Fibroblast of skin of right quadriceps (primary cell): ENCODE results near the gene SLC2A4RG.

ENCODE experiments used
- DNase-seq: peaks from one replicate; pipeline ENCODE4 v3.0.0-alpha.2; 2013

SLC2A4RG gene

DNA sequence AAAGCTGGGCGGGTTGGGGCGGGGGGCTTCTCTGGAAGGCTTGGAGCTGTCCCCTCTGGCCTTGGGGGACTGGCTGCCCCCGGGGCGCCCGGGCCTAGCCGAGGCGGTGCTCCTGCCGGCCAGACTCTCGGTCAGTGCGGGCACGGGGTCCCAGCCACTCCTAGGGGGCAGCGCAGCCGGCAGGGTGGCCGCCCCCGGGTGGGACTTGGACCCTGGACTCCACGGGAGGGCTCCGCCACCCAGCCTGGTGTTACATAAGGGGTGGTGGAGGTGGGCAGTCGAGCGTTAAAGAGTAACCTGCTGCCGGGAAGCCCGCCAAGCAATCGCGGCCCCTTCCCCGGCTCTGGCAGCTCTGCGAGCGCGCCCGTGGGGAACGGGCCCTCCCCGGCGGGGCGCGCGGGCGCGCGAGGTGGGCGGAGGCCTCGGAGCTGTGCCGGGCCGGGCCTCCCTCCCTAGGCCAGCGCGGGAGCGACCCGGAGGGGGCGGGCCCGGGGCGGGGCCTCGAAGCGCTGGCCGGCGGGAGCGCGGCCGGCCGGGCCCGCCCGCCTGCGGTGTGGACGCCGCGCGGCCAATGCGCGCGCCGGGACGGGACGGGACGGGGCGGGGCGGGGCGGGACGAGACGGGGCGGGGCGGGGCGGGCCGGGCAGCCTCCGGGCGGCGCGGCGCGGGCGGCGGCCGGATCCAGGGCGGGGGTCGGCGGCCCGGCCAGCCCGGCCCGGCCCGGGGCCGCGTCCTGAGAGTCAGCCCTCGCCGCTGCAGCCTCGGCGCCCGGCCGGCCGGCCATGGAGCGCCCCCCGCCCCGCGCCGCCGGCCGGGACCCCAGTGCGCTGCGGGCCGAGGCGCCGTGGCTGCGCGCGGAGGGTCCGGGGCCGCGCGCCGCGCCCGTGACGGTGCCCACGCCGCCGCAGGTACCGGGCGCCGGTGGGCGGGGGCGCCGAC lies at the start of gene SLC2A4RG:
TSS of gene SLC2A4RG (plus strand) at position 647 of the 940 bp plus-strand sequence. CDS start at position 784, 137 bp downstream.
- peak; percentile 72 for DNase-seq

GRCh38 chr20:63690003-63690897 lies 49.3 kb upstream of the SLC2A4RG start:
- DNase-seq: no peak

- DNase-seq: no peak
Measured at GRCh38 chr20:63690898-63691710, 48.5 kb upstream of the SLC2A4RG start.

GRCh38 chr20:63691711-63692435 lies 47.7 kb upstream of the SLC2A4RG start:
- DNase-seq: no peak

DNA sequence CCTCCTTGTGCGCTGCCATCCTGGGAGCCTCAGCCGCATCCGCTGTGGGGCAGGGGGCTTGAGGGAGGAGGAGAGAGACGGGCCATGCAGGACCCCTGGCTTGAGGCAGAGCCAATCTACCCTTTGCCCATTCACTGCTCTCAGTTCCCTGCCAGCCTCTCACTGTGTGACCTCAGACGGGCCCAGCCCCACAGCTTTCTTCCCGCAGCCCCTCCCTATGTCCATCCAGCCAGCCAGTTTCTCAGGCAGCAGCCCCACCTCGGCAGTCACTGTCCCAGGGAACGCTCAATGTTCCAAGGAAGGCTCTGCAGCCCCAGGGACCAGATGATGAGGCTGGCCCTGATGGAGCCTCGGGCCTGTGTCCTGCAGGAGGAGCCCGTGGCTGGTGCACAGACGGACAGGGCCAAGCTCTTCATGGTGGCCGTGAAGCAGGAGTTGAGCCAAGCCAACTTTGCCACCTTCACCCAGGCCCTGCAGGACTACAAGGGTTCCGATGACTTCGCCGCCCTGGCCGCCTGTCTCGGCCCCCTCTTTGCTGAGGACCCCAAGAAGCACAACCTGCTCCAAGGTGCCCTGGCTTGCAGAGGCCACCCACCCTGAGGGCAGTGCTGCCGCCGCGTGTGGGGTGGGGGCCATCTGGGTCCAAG lies 47.0 kb upstream of the SLC2A4RG start:
- no peak for DNase-seq

GRCh38 chr20:63693083-63693732 lies 46.4 kb upstream of the SLC2A4RG start:
- no peak for DNase-seq

DNA sequence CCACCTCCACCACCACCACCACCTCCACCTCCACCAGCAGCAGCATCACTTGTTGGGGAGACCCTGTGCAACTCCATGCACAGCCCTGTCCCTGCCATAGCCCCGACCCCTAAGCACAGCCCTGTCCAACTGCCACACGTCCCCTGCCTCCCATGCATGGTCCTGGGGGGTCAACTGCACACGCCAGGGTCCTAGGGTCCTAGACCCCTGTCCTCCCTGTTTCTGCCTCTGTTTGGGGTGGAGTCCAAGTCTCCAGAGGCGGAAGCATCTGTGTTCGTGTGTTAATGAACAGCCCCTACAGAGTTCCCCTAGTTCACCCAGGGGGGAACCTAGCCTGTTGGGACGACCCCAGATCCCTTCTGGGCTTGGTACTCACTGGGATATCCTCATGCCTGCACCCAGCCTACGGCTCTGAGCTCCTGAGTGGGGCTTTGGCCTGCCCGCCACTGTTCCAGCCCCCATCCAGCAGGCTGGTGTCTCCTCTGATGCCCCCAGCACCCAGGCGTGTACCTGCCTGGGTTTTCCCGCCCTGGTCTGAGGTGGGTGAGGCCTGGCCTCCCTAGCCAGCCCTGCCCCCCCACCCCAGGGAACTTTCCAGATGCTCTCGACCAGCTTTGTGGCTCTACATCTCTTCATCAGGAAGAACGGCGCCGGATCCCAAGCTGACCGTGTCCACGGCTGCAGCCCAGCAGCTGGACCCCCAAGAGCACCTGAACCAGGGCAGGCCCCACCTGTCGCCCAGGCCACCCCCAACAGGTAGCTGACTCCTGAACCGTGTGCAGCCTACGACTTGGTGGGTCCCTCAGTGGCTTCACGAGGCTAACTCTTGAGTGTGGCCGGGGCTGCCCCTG lies 45.6 kb upstream of the SLC2A4RG start:
- DNase-seq: no peak

DNA sequence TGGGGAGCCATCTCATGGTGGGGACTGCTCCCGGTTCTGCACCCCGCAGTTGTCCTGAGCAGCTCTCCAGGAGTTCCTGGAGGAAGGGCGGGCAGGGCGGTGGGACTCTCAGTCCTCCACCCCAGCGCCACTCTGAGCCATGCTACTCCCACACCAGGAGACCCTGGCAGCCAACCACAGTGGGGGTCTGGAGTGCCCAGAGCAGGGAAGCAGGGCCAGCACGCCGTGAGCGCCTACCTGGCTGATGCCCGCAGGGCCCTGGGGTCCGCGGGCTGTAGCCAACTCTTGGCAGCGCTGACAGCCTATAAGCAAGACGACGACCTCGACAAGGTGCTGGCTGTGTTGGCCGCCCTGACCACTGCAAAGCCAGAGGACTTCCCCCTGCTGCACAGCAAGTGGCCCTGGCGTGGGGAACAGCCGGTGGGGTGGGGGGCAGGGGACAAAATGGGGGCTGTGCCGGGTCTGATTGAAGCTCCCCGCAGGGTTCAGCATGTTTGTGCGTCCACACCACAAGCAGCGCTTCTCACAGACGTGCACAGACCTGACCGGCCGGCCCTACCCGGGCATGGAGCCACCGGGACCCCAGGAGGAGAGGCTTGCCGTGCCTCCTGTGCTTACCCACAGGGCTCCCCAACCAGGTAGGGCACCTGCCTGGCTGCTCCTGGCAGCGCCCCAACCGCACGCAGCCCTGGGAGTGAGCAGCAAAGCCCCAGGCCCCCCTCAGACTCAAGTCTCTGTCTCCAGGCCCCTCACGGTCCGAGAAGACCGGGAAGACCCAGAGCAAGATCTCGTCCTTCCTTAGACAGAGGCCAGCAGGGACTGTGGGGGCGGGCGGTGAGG lies 44.8 kb upstream of the SLC2A4RG start:
- DNase-seq: no peak

- DNase-seq: no peak
Measured at GRCh38 chr20:63695424-63696305, 43.9 kb upstream of the SLC2A4RG start.

- peak; percentile 28 for DNase-seq
Measured at GRCh38 chr20:63696306-63696627, 43.3 kb upstream of the SLC2A4RG start.

DNA sequence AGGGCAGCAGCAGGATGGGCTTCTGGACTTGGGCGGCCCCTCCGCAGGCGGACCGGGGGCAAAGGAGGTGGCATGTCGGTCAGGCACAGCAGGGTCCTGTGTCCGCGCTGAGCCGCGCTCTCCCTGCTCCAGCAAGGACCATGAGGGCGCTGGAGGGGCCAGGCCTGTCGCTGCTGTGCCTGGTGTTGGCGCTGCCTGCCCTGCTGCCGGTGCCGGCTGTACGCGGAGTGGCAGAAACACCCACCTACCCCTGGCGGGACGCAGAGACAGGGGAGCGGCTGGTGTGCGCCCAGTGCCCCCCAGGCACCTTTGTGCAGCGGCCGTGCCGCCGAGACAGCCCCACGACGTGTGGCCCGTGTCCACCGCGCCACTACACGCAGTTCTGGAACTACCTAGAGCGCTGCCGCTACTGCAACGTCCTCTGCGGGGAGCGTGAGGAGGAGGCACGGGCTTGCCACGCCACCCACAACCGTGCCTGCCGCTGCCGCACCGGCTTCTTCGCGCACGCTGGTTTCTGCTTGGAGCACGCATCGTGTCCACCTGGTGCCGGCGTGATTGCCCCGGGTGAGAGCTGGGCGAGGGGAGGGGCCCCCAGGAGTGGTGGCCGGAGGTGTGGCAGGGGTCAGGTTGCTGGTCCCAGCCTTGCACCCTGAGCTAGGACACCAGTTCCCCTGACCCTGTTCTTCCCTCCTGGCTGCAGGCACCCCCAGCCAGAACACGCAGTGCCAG lies 42.8 kb upstream of the SLC2A4RG start, which contains the start of gene TNFRSF6B:
TSS of gene TNFRSF6B (plus strand) at position 25 of the 729 bp plus-strand sequence. CDS start at position 141, 116 bp downstream.
- no peak for DNase-seq

DNA sequence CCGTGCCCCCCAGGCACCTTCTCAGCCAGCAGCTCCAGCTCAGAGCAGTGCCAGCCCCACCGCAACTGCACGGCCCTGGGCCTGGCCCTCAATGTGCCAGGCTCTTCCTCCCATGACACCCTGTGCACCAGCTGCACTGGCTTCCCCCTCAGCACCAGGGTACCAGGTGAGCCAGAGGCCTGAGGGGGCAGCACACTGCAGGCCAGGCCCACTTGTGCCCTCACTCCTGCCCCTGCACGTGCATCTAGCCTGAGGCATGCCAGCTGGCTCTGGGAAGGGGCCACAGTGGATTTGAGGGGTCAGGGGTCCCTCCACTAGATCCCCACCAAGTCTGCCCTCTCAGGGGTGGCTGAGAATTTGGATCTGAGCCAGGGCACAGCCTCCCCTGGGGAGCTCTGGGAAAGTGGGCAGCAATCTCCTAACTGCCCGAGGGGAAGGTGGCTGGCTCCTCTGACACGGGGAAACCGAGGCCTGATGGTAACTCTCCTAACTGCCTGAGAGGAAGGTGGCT lies 42.2 kb upstream of the SLC2A4RG start:
- no peak for DNase-seq

- DNase-seq: no peak
Measured at GRCh38 chr20:63697868-63698545, 41.6 kb upstream of the SLC2A4RG start.

GRCh38 chr20:63698739-63699465 lies 40.7 kb upstream of the SLC2A4RG start:
- DNase-seq: peak; percentile 88

DNA sequence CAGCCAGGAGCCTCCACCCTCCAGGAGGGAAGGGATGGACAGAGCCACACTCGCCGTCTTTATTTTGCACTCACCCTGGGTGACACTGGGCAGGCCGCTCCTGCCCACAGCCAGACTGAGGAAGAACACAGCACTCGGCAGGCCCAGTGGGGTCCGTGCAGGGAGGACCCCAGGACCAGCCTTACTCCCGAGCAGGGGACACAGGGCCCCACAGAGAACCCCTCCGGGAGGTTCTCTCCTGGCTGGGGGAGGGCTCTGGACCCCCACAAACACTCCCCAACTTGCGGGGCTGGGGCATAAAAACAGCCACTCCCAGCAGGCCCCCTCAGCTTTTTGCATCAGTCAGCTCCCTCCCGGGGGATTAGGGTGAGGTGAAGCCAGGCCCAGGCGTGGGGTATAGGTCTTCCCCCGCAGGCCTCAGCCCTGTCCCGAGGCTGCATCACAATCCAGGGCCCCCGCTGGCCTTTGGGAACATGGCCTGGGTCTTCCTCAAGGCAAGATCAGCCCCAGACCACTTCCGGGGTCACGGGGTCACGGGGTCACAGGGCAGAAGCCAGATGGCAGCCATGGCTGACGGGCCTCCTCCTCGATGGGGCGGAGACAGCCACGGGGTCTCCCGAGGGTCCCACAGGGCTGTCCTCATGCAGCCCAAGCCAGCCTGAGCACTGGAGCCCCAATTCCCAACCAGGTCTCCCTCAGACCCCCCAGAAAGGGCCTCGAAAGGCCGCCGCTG lies 39.9 kb upstream of the SLC2A4RG start:
- no peak for DNase-seq
